Hepatocyte (in vitro differentiated cells): Measurements from ENCODE around the gene NOL6.

ENCODE experiments used
- CTCF ChIP-seq: fragments of 200-600 bp; sonication (generic); IDR thresholded peaks from 2 replicates; pipeline ENCODE4 v1.5.1; 2016; ENCODE audit warnings: antibody characterized with exemption, mild to moderate bottlenecking; ENCODE audit not compliant: poor library complexity
- EZH2phosphoT487 ChIP-seq: fragments of 200-600 bp; sonication (generic); IDR thresholded peaks from one replicate; pipeline ENCODE4 v1.6.1; 2018; ENCODE audit warnings: antibody characterized with exemption, mild to moderate bottlenecking, low read depth, moderate library complexity; ENCODE audit not compliant: unreplicated experiment, severe bottlenecking

GRCh38 chr9:33414268-33414667 lies 59.5 kb downstream of the NOL6 start:
- TF ChIP-seq CTCF (no peak), EZH2phosphoT487 (no peak)
